A549 (cell line): ENCODE results near the gene MOK. TPM values are rescaled to one million over a fixed set of nuclear protein-coding genes. Genes with fewer than 3 reads are reported as not detected.

Experiments
- ATAC-seq, 2 experiments: fragments of 200-7000 bp in 1 of 2; fragments of >200 bp in 1 of 2; cut with Nextera tagmentation in 1 of 2; cut with Tn5 transposase in 1 of 2; 3 replicates each; pipeline versions ENCODE4 v1.8.0 to v1.9.1; 2018 to 2020; ENCODE audit warnings: mild to moderate bottlenecking in 1 of 2, moderate library complexity in 1 of 2
- CTCF ChIA-PET: fragments of 300-600 bp; sonication (Branson Sonifier 250); formaldehyde crosslinking; extraction: SDS; loops from one replicate; lab custom pipeline; 2021; ENCODE audit warnings: antibody characterized with exemption, inconsistent platforms; lab: Yijun Ruan, JAX
- POLR2A ChIA-PET: fragments of 350-600 bp; formaldehyde crosslinking; extraction: SDS; loops from one replicate; lab custom pipeline; 2021; ENCODE audit warnings: antibody characterized with exemption, inconsistent platforms; lab: Yijun Ruan, JAX
- DNase-seq, 2 experiments: peaks; one replicate each; pipeline versions ENCODE4 v3.0.0 to v3.0.0-alpha.2; 2011 to 2016; ENCODE audit warnings: low read depth in 1 of 2, low spot score in 1 of 2
- FAIRE-seq: peaks from 2 replicates; lab custom pipeline; 2011; peaks lifted over from hg19 to GRCh38; lab: Jason Lieb, UNC
- H3K27ac ChIP-seq, 2 experiments: fragments of >200 bp; sonication (Bioruptor Twin); formaldehyde crosslinking; 3 replicates each; pipeline ENCODE4 v1.5.1; 2016 to 2017
- H3K4me1 ChIP-seq: fragments of >200 bp; sonication (Bioruptor Twin); formaldehyde crosslinking; 3 replicates; pipeline ENCODE4 v1.6.1; 2016
- H3K4me2 ChIP-seq: fragments of >200 bp; sonication (Bioruptor Twin); formaldehyde crosslinking; 3 replicates; pipeline ENCODE4 v1.6.1; 2016
- H3K4me3 ChIP-seq: fragments of >200 bp; sonication (Bioruptor Twin); formaldehyde crosslinking; 3 replicates; pipeline ENCODE4 v1.5.1; 2016
- H3K9me3 ChIP-seq: fragments of >200 bp; sonication (Bioruptor Twin); formaldehyde crosslinking; 3 replicates; pipeline ENCODE4 v1.6.1; 2016
- BHLHE40 ChIP-seq: IDR thresholded peaks from 2 replicates; pipeline ENCODE4 v1.6.1; 2012; ENCODE audit warnings: low read depth, low read length, inconsistent platforms
- CEBPB ChIP-seq, 2 experiments: fragments of >200 bp in 1 of 2; sonication (Bioruptor Twin) in 1 of 2; formaldehyde crosslinking in 1 of 2; IDR thresholded peaks; 2 replicates each; pipeline ENCODE4 v1.6.1; 2012 to 2016
- CHD2 ChIP-seq: fragments of 150-350 bp; IDR thresholded peaks from 2 replicates; pipeline ENCODE4 v1.6.1; 2014; ENCODE audit warnings: low read length; ENCODE audit not compliant: partially characterized antibody
- CTCF ChIP-seq: fragments of >200 bp; sonication (Bioruptor Twin); formaldehyde crosslinking; IDR thresholded peaks from 3 replicates; pipeline ENCODE4 v1.5.1; 2016
- EHF ChIP-seq: fragments of 250-450 bp; sonication (Bioruptor Pico); IDR thresholded peaks from 2 replicates; pipeline ENCODE4 v1.5.0; 2020; ENCODE audit warnings: mild to moderate bottlenecking
- ELK1 ChIP-seq: fragments of 150-350 bp; IDR thresholded peaks from 2 replicates; pipeline ENCODE4 v1.6.1; 2014; ENCODE audit warnings: low read depth, mild to moderate bottlenecking, low read length
- GATA3 ChIP-seq: IDR thresholded peaks from 2 replicates; pipeline ENCODE4 v1.6.1; 2012; ENCODE audit warnings: borderline replicate concordance
- HDAC2 ChIP-seq: fragments of 200-600 bp; sonication (generic); IDR thresholded peaks from 2 replicates; pipeline ENCODE4 v1.6.1; 2016
- HES2 ChIP-seq: fragments of >200 bp; sonication (Bioruptor Twin); formaldehyde crosslinking; IDR thresholded peaks from 2 replicates; pipeline ENCODE4 v1.6.1; 2016
- HEYL ChIP-seq: fragments of 250-450 bp; sonication (Bioruptor Pico); IDR thresholded peaks from 2 replicates; pipeline ENCODE4 v1.8.0; 2021; ENCODE audit warnings: mild to moderate bottlenecking, moderate library complexity
- HMGXB4 ChIP-seq: fragments of 250-450 bp; sonication (Bioruptor Pico); IDR thresholded peaks from 2 replicates; pipeline ENCODE4 v1.5.0; 2021; ENCODE audit warnings: mild to moderate bottlenecking, moderate library complexity, borderline replicate concordance
- HOXA7 ChIP-seq: fragments of 250-450 bp; sonication (Bioruptor Pico); IDR thresholded peaks from 2 replicates; pipeline ENCODE4 v1.5.0; 2020; ENCODE audit warnings: mild to moderate bottlenecking, moderate library complexity
- JUNB ChIP-seq: fragments of >200 bp; sonication (Bioruptor Twin); formaldehyde crosslinking; IDR thresholded peaks from 2 replicates; pipeline ENCODE4 v1.6.1; 2016
- MAX ChIP-seq: IDR thresholded peaks from 2 replicates; pipeline ENCODE4 v1.6.1; 2012
- NFE2L2 ChIP-seq: fragments of 150-350 bp; conservative IDR thresholded peaks from 2 replicates; pipeline ENCODE4 v1.6.1; 2014; ENCODE audit warnings: low read length
- NR3C1 ChIP-seq: fragments of >200 bp; sonication (Bioruptor Twin); formaldehyde crosslinking; IDR thresholded peaks from 3 replicates; pipeline ENCODE4 v1.6.1; 2017
- PBX3 ChIP-seq: IDR thresholded peaks from 2 replicates; pipeline ENCODE4 v1.6.1; 2012
- POLR2A ChIP-seq: IDR thresholded peaks from 2 replicates; pipeline ENCODE4 v1.6.1; 2012; ENCODE audit warnings: mild to moderate bottlenecking, low read length
- POLR2AphosphoS2 ChIP-seq: conservative IDR thresholded peaks from 2 replicates; pipeline ENCODE4 v1.6.1; 2012; ENCODE audit warnings: low read length, improper control_type of control experiment, inconsistent platforms
- RARB ChIP-seq: fragments of 250-450 bp; sonication (Bioruptor Pico); IDR thresholded peaks from 2 replicates; pipeline ENCODE4 v1.8.0; 2021; ENCODE audit warnings: mild to moderate bottlenecking, moderate library complexity
- RCOR1 ChIP-seq: fragments of 150-350 bp; IDR thresholded peaks from 2 replicates; pipeline ENCODE4 v1.6.1; 2014; ENCODE audit warnings: antibody characterized with exemption, low read length, low read depth
- SMC3 ChIP-seq: fragments of >200 bp; sonication (Bioruptor Twin); formaldehyde crosslinking; IDR thresholded peaks from 3 replicates; pipeline ENCODE4 v1.6.1; 2018; ENCODE audit warnings: inconsistent platforms
- SREBF2 ChIP-seq: fragments of 450-650 bp; IDR thresholded peaks from 2 replicates; pipeline ENCODE4 v1.6.1; 2014; ENCODE audit warnings: mild to moderate bottlenecking, moderate library complexity
- TP53 ChIP-seq: fragments of 250-450 bp; sonication (Bioruptor Pico); IDR thresholded peaks from 2 replicates; pipeline ENCODE4 v1.5.0; 2021; ENCODE audit warnings: mild to moderate bottlenecking, moderate library complexity
- ZFP36 ChIP-seq: fragments of 450-650 bp; IDR thresholded peaks from 2 replicates; pipeline ENCODE4 v1.6.1; 2014; ENCODE audit warnings: borderline replicate concordance; ENCODE audit not compliant: partially characterized antibody
- ZNF302 ChIP-seq: fragments of 250-450 bp; sonication (Bioruptor Pico); IDR thresholded peaks from 2 replicates; pipeline ENCODE4 v1.9.0; 2021; ENCODE audit warnings: inconsistent platforms, mild to moderate bottlenecking, moderate library complexity
- WGBS: methylation state at CpG from one replicate; pipeline ENCODE4 v1.1.6; 2017; ENCODE audit errors: missing lambda C conversion rate; 5-methylcytosine and 5-hydroxymethylcytosine counted together
- polyA plus RNA-seq, 4 experiments: library from polyadenylated mRNA; depleted of rRNA in 3 of 4; stranded (reverse); fragments of >200 nt; fragmentation: RNase III in 1 of 4; extraction: RNeasy Plus Mini Kit Qiagen cat#74134 plus additional on column Dnase treatment in 1 of 4; gene quantifications; 2 replicates in 3 of 4; 3 replicates in 1 of 4; pipeline ENCODE4 v1.2.3, GENCODE V29; 2011 to 2017

The MOK gene
- polyA plus RNA-seq, 2 of the 4 experiments (the other 2 are of a cell fraction): 12.6 to 18.5 TPM

GRCh38 chr14:102207831-102208365 lies 97.1 kb downstream of the MOK start:
- TF ChIP-seq HES2: no peak
- TF ChIP-seq GATA3: no peak
- TF ChIP-seq HDAC2: no peak
- TF ChIP-seq CEBPB (IDR thresholded peaks at IDR 0.05): no peak
- TF ChIP-seq HOXA7 (CRISPR knock-in tag): no peak
- no peak for TF ChIP-seq MAX
- TF ChIP-seq ZFP36: no peak
- TF ChIP-seq HEYL: no peak
- TF ChIP-seq JUNB: no peak
- TF ChIP-seq CHD2: no peak
- TF ChIP-seq TP53 (CRISPR knock-in tag): no peak
- TF ChIP-seq POLR2A: no peak
- no peak for TF ChIP-seq RCOR1
- no peak for TF ChIP-seq SMC3
- TF ChIP-seq EHF (CRISPR knock-in tag): no peak
- TF ChIP-seq HMGXB4 (CRISPR knock-in tag): no peak
- TF ChIP-seq RARB (CRISPR knock-in tag): no peak
- TF ChIP-seq ELK1: no peak
- DNase-seq (no peak), FAIRE-seq (no peak), ATAC-seq (no peak)
- WGBS: 88% methylated on average over 12 of the region's 13 CpGs
- ChIA-PET POLR2A (no interaction called here), CTCF (no interaction called here)
- Histone ChIP-seq H3K4me3 (no peak overlapping the region), H3K4me1 (no peaks in the 10 kb centered on the region), H3K9me3 (no peaks in the 10 kb centered on the region), H3K4me2 (no peak overlapping the region), H3K27ac (no peak overlapping the region)

- Histone ChIP-seq H3K4me3 (no peak overlapping the region), H3K9me3 (no peaks in the 10 kb centered on the region), H3K4me1 (no peaks in the 10 kb centered on the region), H3K4me2 (no peak overlapping the region), H3K27ac (no peak overlapping the region)
- no peak for ATAC-seq
- no peak for DNase-seq
- FAIRE-seq: no peak
- POLR2A ChIA-PET: no interaction called here
- WGBS: 91% methylated on average over 8 of the region's 8 CpGs
- CTCF ChIA-PET: no interaction called here
- no peak for TF ChIP-seq SREBF2
- no peak for TF ChIP-seq PBX3
- no peak for TF ChIP-seq ZNF302 (CRISPR knock-in tag)
- TF ChIP-seq HES2: no peak
- no peak for TF ChIP-seq CTCF
- TF ChIP-seq BHLHE40: no peak
- TF ChIP-seq NFE2L2: no peak
- no peak for TF ChIP-seq MAX
- no peak for TF ChIP-seq GATA3
- no peak for TF ChIP-seq POLR2AphosphoS2
- TF ChIP-seq NR3C1: no peak
These were observed 98.0 kb downstream of the MOK start for GRCh38 chr14:102206918-102207317.
